Effector memory CD4-positive, alpha-beta T cell (primary cell): ENCODE results near the gene SERPINB2.

Experiments used
- DNase-seq, 3 donors: peaks; one replicate each; pipeline ENCODE4 v3.0.0-alpha.2; 2020
- H3K27ac ChIP-seq: 2 replicates; pipeline ENCODE4 v1.7.0; 2013; ENCODE audit warnings: mild to moderate bottlenecking, low read length, moderate library complexity; ENCODE audit not compliant: insufficient read depth, poor library complexity, severe bottlenecking
- H3K27me3 ChIP-seq: replicated peaks from 2 replicates; pipeline ENCODE4 v1.7.0; 2013; ENCODE audit warnings: mild to moderate bottlenecking, low read length; ENCODE audit not compliant: insufficient read depth, control insufficient read depth, poor library complexity, severe bottlenecking
- H3K36me3 ChIP-seq: 2 replicates; pipeline ENCODE4 v1.7.0; 2013; ENCODE audit warnings: mild to moderate bottlenecking, low read length, moderate library complexity; ENCODE audit not compliant: control insufficient read depth, insufficient read depth
- H3K4me1 ChIP-seq: 2 replicates; pipeline ENCODE4 v1.7.0; 2013; ENCODE audit warnings: low read length, mild to moderate bottlenecking; ENCODE audit not compliant: control insufficient read depth, insufficient read depth, poor library complexity, severe bottlenecking
- H3K4me3 ChIP-seq: 2 replicates; pipeline ENCODE4 v1.7.0; 2013; ENCODE audit warnings: low read length, low read depth, mild to moderate bottlenecking; ENCODE audit not compliant: insufficient read depth, poor library complexity, severe bottlenecking
- H3K9me3 ChIP-seq: 2 replicates; pipeline ENCODE4 v1.7.0; 2013; ENCODE audit warnings: mild to moderate bottlenecking, low read length, moderate library complexity; ENCODE audit not compliant: control insufficient read depth

The SERPINB2 gene

DNA sequence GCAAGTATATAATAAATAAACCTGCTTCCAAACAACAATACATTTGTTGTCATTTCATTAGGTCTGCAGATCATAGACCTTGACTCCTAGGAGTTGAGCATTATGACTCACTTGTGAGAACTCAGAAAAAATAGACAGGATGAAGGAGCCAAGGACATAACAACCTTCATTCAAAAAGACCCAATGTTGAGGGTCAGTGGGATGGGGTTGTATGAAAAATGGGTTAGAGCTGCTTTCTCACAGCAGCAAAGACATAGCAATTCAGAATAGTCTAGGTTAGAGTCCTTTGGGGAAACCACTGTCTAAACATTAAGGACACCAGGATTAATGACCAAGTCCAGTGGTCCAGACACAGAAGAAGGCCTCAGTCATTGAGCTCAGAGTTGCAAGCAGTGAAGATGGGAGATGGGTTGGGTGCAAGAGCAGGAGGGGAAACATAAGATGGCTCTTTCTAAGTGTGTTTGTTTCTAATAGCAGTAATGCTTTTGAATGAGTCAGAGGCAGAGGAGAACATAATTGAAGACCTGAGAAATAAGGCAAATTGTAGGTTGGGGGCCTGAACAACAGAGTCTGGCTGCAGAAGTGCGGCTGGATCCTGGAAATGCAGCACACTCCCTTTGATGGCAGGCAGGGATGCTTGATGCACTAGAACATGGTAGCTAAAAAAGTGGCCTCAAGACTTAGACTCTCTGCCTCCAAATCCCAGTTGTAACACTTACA is 16.5 kb downstream of the SERPINB2 start:
- H3K36me3 ChIP-seq = no peaks in the 10 kb centered on the region
- H3K27me3 ChIP-seq = no peaks in the 10 kb centered on the region
- H3K27ac ChIP-seq = no peak overlapping the region
- no peaks in the 10 kb centered on the region for H3K4me1 ChIP-seq
- DNase-seq = no peak
- H3K9me3 ChIP-seq = no peaks in the 10 kb centered on the region
- H3K4me3 ChIP-seq = no peak overlapping the region

DNA sequence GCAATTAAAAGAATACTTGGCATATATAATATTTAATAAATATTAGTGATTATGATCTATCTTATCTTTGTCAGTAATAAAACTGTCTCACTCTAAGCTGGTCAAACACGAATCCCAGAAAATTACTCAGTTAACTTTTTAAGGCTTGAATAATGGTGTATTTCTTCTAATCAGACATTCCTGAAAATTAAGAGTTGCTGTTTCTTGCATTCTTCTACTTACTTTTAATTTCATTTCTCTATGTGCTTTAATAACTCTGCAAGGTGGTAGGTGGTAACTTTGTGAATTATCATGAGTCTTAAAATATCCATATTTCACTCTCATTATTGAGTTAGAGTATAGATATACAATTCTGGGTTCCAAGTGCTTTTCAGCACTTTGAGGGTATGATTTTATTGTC is 17.2 kb downstream of the SERPINB2 start:
- H3K4me3 ChIP-seq = no peak overlapping the region
- no peak overlapping the region for H3K27ac ChIP-seq
- H3K9me3 ChIP-seq = no peaks in the 10 kb centered on the region
- H3K27me3 ChIP-seq = no peaks in the 10 kb centered on the region
- H3K4me1 ChIP-seq = no peaks in the 10 kb centered on the region
- no peak for DNase-seq
- H3K36me3 ChIP-seq = no peaks in the 10 kb centered on the region

DNA sequence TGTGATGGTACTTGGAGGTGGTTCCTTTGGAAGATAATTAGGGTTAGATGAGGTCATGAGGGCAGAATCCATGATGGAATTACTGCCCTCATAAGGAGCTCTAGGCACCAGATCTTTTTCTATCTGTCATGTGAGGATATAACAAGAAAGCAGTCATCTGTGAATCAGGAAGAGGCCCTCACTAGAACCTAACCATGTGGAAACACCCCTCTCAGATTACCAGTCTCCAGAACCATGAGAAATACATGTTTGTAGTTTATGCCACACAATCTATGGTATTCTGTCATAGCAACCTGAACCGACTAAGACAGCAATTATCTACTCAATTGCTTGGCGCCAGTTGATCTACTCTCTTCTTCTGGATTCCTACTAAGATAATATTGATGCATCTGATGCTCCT is 17.9 kb downstream of the SERPINB2 start:
- H3K4me3 ChIP-seq = no peak overlapping the region
- no peaks in the 10 kb centered on the region for H3K9me3 ChIP-seq
- H3K4me1 ChIP-seq = no peaks in the 10 kb centered on the region
- H3K27me3 ChIP-seq = no peaks in the 10 kb centered on the region
- no peak for DNase-seq
- no peaks in the 10 kb centered on the region for H3K36me3 ChIP-seq
- H3K27ac ChIP-seq = no peak overlapping the region

DNA sequence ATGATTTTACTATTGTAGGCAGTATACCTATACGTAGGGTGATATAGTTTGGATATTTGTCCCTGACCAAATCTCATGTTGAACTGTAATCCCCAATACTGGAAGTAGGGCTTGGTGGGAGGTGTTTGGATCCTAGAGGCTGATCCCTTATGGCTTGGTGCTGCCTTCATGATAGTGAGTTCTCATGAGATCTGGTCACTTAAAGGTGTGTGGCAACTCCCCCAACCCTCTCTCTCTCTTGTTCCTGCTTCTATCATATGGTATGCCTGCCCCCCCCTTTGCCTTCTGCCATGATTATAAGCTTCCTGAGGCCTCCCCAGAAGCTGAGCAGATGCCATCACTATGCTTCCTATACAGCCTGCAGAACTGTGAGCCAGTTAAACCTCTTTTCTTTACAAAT is 18.6 kb downstream of the SERPINB2 start:
- DNase-seq = no peak
- Histone ChIP-seq H3K4me1 (no peaks in the 10 kb centered on the region), H3K4me3 (no peak overlapping the region), H3K9me3 (no peaks in the 10 kb centered on the region), H3K36me3 (no peaks in the 10 kb centered on the region), H3K27ac (no peak overlapping the region), H3K27me3 (no peaks in the 10 kb centered on the region)

DNA sequence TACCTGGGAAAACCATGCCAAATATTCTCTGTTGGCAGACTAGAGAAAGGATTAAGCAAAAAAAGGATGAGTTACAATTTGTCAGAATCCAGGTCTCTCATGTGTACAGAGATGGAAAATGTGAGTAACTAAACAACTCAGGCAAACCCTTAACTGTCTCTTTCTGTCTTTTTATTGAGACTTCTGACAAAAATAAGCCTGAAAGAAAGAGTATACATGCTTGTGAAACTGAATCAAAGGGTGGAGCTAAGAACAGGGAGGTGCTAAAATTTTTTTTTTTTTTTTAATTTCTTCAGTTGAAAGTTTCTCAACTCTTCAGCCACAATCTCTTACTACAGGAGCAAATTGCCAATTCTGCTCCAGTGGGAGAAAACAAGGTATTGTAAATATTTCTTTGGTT is 20.2 kb downstream of the SERPINB2 start, which contains the start of gene SERPINB10:
Gene SERPINB10 (plus strand): TSS at position 295 of the 400 bp plus-strand sequence. CDS start 7,553 bp downstream, outside the sequence.
- no peaks in the 10 kb centered on the region for H3K27me3 ChIP-seq
- DNase-seq = no peak
- no peaks in the 10 kb centered on the region for H3K36me3 ChIP-seq
- no peaks in the 10 kb centered on the region for H3K4me1 ChIP-seq
- H3K4me3 ChIP-seq = no peak within 1 kb of the TSS
- H3K9me3 ChIP-seq = no peaks in the 10 kb centered on the region
- no peak within 1 kb of the TSS for H3K27ac ChIP-seq

DNA sequence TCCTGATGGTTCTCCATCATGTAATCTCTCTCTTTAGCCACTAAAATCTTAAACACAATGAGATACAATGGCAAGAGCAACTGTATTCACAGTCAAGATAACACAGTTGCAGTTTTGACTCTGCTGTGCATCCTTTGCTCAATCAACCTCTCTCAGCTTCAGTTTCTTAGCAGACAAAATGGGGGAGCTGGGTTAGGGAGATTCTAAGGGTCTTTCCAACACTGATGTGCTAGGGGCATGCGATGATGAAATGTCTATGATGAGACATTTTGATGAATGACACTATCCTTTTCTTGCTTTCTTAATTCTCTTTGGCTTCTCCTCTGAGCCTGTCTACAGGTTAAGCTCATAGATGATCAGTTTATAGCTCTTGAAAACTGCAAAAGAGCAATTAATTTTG is 21.4 kb downstream of the SERPINB2 start:
- H3K4me3 ChIP-seq = no peak overlapping the region
- H3K27ac ChIP-seq = no peak overlapping the region
- no peaks in the 10 kb centered on the region for H3K9me3 ChIP-seq
- no peaks in the 10 kb centered on the region for H3K36me3 ChIP-seq
- no peaks in the 10 kb centered on the region for H3K4me1 ChIP-seq
- H3K27me3 ChIP-seq = no peaks in the 10 kb centered on the region
- no peak for DNase-seq

DNA sequence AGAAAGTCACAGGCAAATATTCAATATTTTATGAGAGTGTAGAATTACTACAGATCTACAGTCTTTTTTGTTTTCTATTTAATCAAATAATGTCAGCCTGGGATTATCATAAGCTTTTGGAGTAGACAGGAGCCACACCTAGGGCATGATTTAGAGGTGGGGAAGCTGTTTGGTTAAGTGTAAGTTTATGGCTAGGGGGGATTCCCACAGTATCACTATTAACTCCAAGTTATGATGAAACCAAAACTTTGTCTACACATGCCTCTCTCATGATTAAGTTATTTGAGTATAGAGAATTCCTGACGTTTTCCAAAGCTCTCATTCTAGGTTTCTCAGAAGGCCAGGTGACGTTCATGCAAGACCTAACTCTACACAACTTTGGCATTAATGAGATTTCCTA is 22.4 kb downstream of the SERPINB2 start:
- no peaks in the 10 kb centered on the region for H3K9me3 ChIP-seq
- no peak for DNase-seq
- H3K4me3 ChIP-seq = no peak overlapping the region
- H3K4me1 ChIP-seq = no peaks in the 10 kb centered on the region
- H3K36me3 ChIP-seq = no peaks in the 10 kb centered on the region
- no peak overlapping the region for H3K27ac ChIP-seq
- H3K27me3 ChIP-seq = no peaks in the 10 kb centered on the region

DNA sequence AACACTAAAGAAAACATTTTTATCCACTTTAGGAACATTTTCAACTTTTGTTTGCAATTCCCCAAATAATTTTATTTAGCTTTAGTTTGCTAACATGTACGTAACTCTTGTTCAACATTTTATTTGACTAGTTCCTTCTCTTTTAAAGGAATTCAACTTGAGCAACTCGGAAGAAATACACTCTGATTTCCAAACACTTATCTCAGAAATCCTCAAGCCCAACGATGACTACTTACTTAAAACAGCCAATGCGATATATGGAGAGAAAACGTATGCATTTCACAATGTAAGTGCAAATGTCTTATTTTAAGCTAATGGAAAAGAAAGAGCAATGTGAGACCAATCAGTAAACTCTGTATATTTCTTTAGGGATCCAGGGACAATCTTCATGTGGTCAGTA is 30.3 kb downstream of the SERPINB2 start:
- H3K9me3 ChIP-seq = no peaks in the 10 kb centered on the region
- H3K27ac ChIP-seq = no peak overlapping the region
- no peak overlapping the region for H3K4me3 ChIP-seq
- H3K36me3 ChIP-seq = no peaks in the 10 kb centered on the region
- no peaks in the 10 kb centered on the region for H3K4me1 ChIP-seq
- no peak for DNase-seq
- no peaks in the 10 kb centered on the region for H3K27me3 ChIP-seq

DNA sequence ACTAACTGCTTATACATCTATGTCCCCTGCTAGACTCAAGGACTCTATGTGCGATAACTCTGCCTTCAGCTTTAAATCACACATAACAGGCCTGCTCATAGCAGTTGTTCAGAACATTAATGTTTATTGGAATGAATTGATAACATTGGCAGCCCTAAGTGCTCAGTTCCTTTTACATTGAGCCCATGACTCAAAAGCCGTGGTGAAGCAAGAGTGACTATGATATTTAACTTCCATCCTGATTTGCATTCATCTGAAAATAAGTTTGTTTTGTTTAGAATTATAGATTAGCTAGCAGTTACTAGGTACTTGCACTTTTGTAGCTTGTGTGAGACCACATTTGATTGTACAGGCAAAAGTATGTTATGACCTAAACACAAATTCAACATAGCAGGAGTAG is 34.5 kb downstream of the SERPINB2 start:
- Histone ChIP-seq H3K4me3 (no peak overlapping the region), H3K4me1 (no peaks in the 10 kb centered on the region), H3K27ac (no peak overlapping the region)

DNA sequence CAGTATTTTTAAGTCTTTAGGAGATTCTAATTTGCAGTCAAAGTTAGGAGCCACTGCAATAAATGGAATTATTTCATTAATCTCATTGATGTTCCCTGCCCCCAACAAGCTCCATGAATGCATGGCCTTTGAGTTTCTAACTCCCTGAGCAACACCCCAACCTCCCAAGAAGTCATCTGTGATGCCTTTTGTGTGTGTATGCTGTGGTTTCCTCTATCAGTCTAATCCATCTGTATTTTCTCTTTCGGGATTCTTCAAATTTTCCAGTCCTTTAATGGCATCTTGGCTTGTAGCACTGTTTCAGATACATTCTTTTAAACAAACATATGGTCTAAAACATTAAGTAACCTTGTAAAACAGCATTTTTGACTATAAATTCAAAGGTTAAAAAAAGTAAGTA is 37.0 kb downstream of the SERPINB2 start:
- Histone ChIP-seq H3K4me1 (no peaks in the 10 kb centered on the region), H3K9me3 (no peaks in the 10 kb centered on the region), H3K4me3 (no peak overlapping the region), H3K27me3 (peaks cover 4% of the 10 kb centered on the region), H3K36me3 (no peaks in the 10 kb centered on the region), H3K27ac (no peak overlapping the region)
- no peak for DNase-seq

More for the DNA sequence above, 34.5 kb downstream of the SERPINB2 start:
- no peak for DNase-seq
- no peaks in the 10 kb centered on the region for H3K9me3 ChIP-seq
- peaks cover 4% of the 10 kb centered on the region for H3K27me3 ChIP-seq
- H3K36me3 ChIP-seq = no peaks in the 10 kb centered on the region
